GM21717 (cell line): ENCODE measurements around the gene MAZ.
"Not testable (repeated sequence)": the region's sequence is repeated elsewhere in the genome, so short reads cannot be mapped to it uniquely, and the experiment has no call there.

ENCODE experiments used
- ATAC-seq: cut with Tn5 transposase; IDR thresholded peaks from one replicate; pipeline ENCODE4 v1.9.1; 2021; ENCODE audit warnings: mild to moderate bottlenecking, moderate library complexity; ENCODE audit not compliant: unreplicated experiment

MAZ gene

GRCh38 chr16:29806099-29806579 lies at the start of gene MAZ:
Gene MAZ (plus strand): TSS chr16:29806529. CDS start chr16:29806702, 173 bp downstream.
- ATAC-seq, result no peak

- no peak for ATAC-seq
Observed at GRCh38 chr16:29756654-29757053, 49.7 kb upstream of the MAZ start.

- ATAC-seq, result not testable (repeated sequence)
Observed at GRCh38 chr16:29757086-29757485, 49.2 kb upstream of the MAZ start.

- ATAC-seq, result no peak
Observed at GRCh38 chr16:29757950-29758466, 48.3 kb upstream of the MAZ start.

GRCh38 chr16:29760567-29761279 lies 45.6 kb upstream of the MAZ start:
- ATAC-seq, result no peak

- ATAC-seq, result not testable (repeated sequence)
Observed at GRCh38 chr16:29761280-29761651, 45.1 kb upstream of the MAZ start.

- no peak for ATAC-seq
Observed at GRCh38 chr16:29761882-29762281, 44.4 kb upstream of the MAZ start.

- ATAC-seq, result no peak
Observed at GRCh38 chr16:29763326-29763725, 43.0 kb upstream of the MAZ start.

GRCh38 chr16:29765167-29766032 lies 40.9 kb upstream of the MAZ start:
- no peak for ATAC-seq

- ATAC-seq, result no peak
Observed at GRCh38 chr16:29766571-29766970, 39.8 kb upstream of the MAZ start.

GRCh38 chr16:29767062-29767461 lies 39.3 kb upstream of the MAZ start:
- no peak for ATAC-seq

- ATAC-seq, result no peak
Observed at GRCh38 chr16:29769507-29769906, 36.8 kb upstream of the MAZ start.

- no peak for ATAC-seq
Observed at GRCh38 chr16:29770250-29770929, 35.9 kb upstream of the MAZ start.

- ATAC-seq, result not testable (repeated sequence)
Observed at GRCh38 chr16:29772330-29772729, 34.0 kb upstream of the MAZ start.

- no peak for ATAC-seq
Observed at GRCh38 chr16:29774730-29775129, 31.6 kb upstream of the MAZ start.

GRCh38 chr16:29775742-29776408 lies 30.5 kb upstream of the MAZ start:
- ATAC-seq, result no peak

- no peak for ATAC-seq
Observed at GRCh38 chr16:29777576-29778350, 28.6 kb upstream of the MAZ start, which contains the start of gene ZG16. Gene ZG16 (plus strand): TSS chr16:29778256. CDS start chr16:29779267, 1,011 bp downstream.

GRCh38 chr16:29779474-29779873 lies 26.9 kb upstream of the MAZ start:
- no peak for ATAC-seq

- ATAC-seq, result not testable (repeated sequence)
Observed at GRCh38 chr16:29783094-29783953, 23.0 kb upstream of the MAZ start.
